ENCODE data around the gene EDRF1. TPM values are rescaled to one million over a fixed set of nuclear protein-coding genes. Genes with fewer than 3 reads are reported as not detected.
A peak's percentile ranks its signal among the peaks of the same experiment; 100 is the strongest.

The EDRF1 gene
- total RNA-seq, 2 experiments from 2014 or later = 117 to 232 TPM

DNA sequence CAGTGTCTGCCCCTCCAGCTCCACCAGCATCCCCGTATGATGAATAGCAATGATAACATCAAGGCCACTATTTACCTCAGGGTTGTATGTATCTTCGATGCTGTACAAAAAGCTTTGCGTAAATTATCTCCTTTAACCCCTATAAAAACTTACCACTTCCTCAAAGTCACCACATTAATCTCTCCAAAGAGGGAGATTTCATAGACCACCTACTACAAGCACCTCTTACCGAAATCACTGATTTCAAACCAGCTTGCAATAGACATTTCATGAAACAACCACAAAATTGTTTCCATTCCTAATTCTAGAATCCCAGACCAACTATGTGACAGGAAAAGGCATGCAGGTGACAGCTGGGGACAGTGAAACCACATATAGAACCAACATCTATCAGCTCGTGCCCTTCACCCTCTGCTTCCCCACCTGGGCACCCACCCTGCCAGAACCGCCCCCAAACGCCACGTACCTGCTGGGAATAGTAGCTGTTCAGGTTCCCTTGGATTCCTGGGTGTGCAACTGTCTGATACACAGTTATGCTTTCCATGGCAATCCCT lies 76.2 kb downstream of the EDRF1 start:
- peak overlapping the region; percentile 77 for H3K27ac ChIP-seq (ENCODE audit: low read depth, low read length, poor library complexity, severe bottlenecking)
- BruUV-seq (replicated peaks) = no TSS peak
- intact Hi-C loops (cut with micrococcal nuclease; ENCODE audit: unreplicated experiment) = no loop called here
- ChIA-PET POLR2A (interaction anchor here (0.6 to 5.0 kb wide), 14 partner anchors 9 to 1033 kb away, joined by 3 to 27 read pairs (median 4); partner anchors contain the start of genes BCCIP and UROS), CTCF (ENCODE audit: unreplicated experiment) (no interaction called here)
- peak overlapping the region; percentile 50 for H3K4me2 ChIP-seq (ENCODE audit: low read length)
- no peaks in the 10 kb centered on the region for H4K20me1 ChIP-seq (ENCODE audit: insufficient read depth, low read length)
- no peaks in the 10 kb centered on the region for H3K9me2 ChIP-seq (ENCODE audit: insufficient read depth, low read length)
- no peak overlapping the region for H2AFZ ChIP-seq (ENCODE audit: low read length)
- H3K9me3 ChIP-seq (ENCODE audit: low read length) = no peaks in the 10 kb centered on the region
- peak; percentile 60 for DNase-seq (ENCODE audit: low spot score)
- H3K4me3 ChIP-seq (ENCODE audit: low read depth, low read length, poor library complexity, severe bottlenecking) = no peak overlapping the region
- peaks cover 35% of the 10 kb centered on the region for H3K36me3 ChIP-seq (ENCODE audit: insufficient read depth, low read length)
- peaks cover 46% of the 10 kb centered on the region for H3K4me1 ChIP-seq (ENCODE audit: insufficient read depth, low read length, poor library complexity, severe bottlenecking)
- H3K79me2 ChIP-seq (ENCODE audit: insufficient read depth, low read depth, low read length) = no peaks in the 10 kb centered on the region
- no peak for TF ChIP-seq EZH2phosphoT487 (IDR thresholded peaks at IDR 0.05; ENCODE audit: borderline replicate concordance, low read depth, low read length)
- TF ChIP-seq, protein P1, sequence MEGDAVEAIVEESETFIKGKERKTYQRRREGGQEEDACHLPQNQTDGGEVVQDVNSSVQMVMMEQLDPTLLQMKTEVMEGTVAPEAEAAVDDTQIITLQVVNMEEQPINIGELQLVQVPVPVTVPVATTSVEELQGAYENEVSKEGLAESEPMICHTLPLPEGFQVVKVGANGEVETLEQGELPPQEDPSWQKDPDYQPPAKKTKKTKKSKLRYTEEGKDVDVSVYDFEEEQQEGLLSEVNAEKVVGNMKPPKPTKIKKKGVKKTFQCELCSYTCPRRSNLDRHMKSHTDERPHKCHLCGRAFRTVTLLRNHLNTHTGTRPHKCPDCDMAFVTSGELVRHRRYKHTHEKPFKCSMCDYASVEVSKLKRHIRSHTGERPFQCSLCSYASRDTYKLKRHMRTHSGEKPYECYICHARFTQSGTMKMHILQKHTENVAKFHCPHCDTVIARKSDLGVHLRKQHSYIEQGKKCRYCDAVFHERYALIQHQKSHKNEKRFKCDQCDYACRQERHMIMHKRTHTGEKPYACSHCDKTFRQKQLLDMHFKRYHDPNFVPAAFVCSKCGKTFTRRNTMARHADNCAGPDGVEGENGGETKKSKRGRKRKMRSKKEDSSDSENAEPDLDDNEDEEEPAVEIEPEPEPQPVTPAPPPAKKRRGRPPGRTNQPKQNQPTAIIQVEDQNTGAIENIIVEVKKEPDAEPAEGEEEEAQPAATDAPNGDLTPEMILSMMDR (conservative IDR thresholded peaks at IDR 0.05; ENCODE audit: low read length) = no peak

DNA sequence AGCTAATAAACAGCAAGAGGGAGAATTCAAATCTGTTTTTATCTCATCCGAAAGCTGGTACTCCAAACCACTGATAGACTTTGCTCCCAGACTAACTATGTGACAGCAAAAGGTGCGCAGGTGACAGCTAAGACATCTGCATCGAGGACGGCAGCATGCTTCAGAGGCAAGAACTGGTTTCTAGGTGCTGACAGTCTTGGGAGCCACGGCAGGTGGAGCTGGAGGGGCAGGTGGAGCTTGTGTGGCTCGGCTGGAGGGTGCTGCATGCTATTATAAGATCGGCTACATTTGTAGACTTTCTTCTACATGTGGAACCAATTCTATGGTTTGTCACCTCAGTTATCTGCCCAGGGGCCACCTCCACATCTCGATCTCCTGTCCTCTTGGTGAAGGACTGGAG lies 77.9 kb downstream of the EDRF1 start:
- ChIA-PET CTCF (ENCODE audit: unreplicated experiment) (interaction anchor here (0.9 to 1.9 kb wide), 2 partner anchors 9 to 11 kb away, joined by 3 to 4 read pairs; no protein-coding TSS in a partner anchor), POLR2A (interaction anchor here (0.7 to 5.0 kb wide), 6 partner anchors 9 to 78 kb away, joined by 4 to 27 read pairs (median 8); partner anchors contain the start of genes BCCIP, EDRF1 and UROS)
- no peak overlapping the region for H2AFZ ChIP-seq (ENCODE audit: low read length)
- H3K36me3 ChIP-seq (ENCODE audit: insufficient read depth, low read length) = peaks cover 41% of the 10 kb centered on the region
- H3K27ac ChIP-seq (ENCODE audit: low read depth, low read length, poor library complexity, severe bottlenecking) = peak overlapping the region; percentile 16
- peak overlapping the region; percentile 18; the same call in 1 of the 2 replicates for H3K4me2 ChIP-seq (ENCODE audit: low read length)
- TF ChIP-seq, protein P1 (conservative IDR thresholded peaks at IDR 0.05; ENCODE audit: low read length) = no peak
- TF ChIP-seq EZH2phosphoT487 (IDR thresholded peaks at IDR 0.05; ENCODE audit: borderline replicate concordance, low read depth, low read length) = no peak
- no peaks in the 10 kb centered on the region for H3K9me2 ChIP-seq (ENCODE audit: insufficient read depth, low read length)
- no peaks in the 10 kb centered on the region for H3K9me3 ChIP-seq (ENCODE audit: low read length)
- peak; percentile 13 for DNase-seq (ENCODE audit: low spot score)
- H4K20me1 ChIP-seq (ENCODE audit: insufficient read depth, low read length) = no peaks in the 10 kb centered on the region
- no TSS peak for BruUV-seq (replicated peaks)
- H3K4me3 ChIP-seq (ENCODE audit: low read depth, low read length, poor library complexity, severe bottlenecking) = no peak overlapping the region
- H3K4me1 ChIP-seq (ENCODE audit: insufficient read depth, low read length, poor library complexity, severe bottlenecking) = peaks cover 46% of the 10 kb centered on the region
- intact Hi-C loops (cut with micrococcal nuclease; ENCODE audit: unreplicated experiment) = no loop called here
- no peaks in the 10 kb centered on the region for H3K79me2 ChIP-seq (ENCODE audit: insufficient read depth, low read depth, low read length)
